BE2C (cell line): ENCODE results near the gene CRNKL1.

Experiments
- DNase-seq: peaks from one replicate; pipeline ENCODE4 v3.0.0-alpha.2; 2020
- H3K27me3 ChIP-seq: fragments of 250-450 bp; sonication (Bioruptor Pico); 2 replicates; pipeline ENCODE4 v1.5.1; 2020; ENCODE audit warnings: mild to moderate bottlenecking
- H3K36me3 ChIP-seq: fragments of 250-450 bp; sonication (Bioruptor Pico); 2 replicates; pipeline ENCODE4 v1.5.1; 2020; ENCODE audit warnings: mild to moderate bottlenecking
- H3K4me1 ChIP-seq: fragments of 250-450 bp; sonication (Bioruptor Pico); 2 replicates; pipeline ENCODE4 v1.5.1; 2020
- H3K4me3 ChIP-seq: 2 replicates; pipeline ENCODE4 v1.5.1; 2011; ENCODE audit warnings: low read depth, low read length
- H3K9me3 ChIP-seq: fragments of 250-450 bp; sonication (Bioruptor Pico); 2 replicates; pipeline ENCODE4 v1.5.1; 2020
- CTCF ChIP-seq: IDR thresholded peaks from 2 replicates; pipeline ENCODE4 v1.5.1; 2012; ENCODE audit warnings: mild to moderate bottlenecking, low read depth, low read length

Gene CRNKL1

GRCh38 chr20:19995220-19995863 lies 56.9 kb downstream of the CRNKL1 start:
- peaks cover 10% of the 10 kb centered on the region; the same call in 1 of the 2 replicates for H3K36me3 ChIP-seq
- peak; percentile 80 for TF ChIP-seq CTCF
- H3K4me1 ChIP-seq: peaks cover 14% of the 10 kb centered on the region
- peak; percentile 28 for DNase-seq
- no peaks in the 10 kb centered on the region for H3K9me3 ChIP-seq
- no peak overlapping the region for H3K4me3 ChIP-seq
- no peaks in the 10 kb centered on the region for H3K27me3 ChIP-seq

GRCh38 chr20:19993958-19994669 lies 58.2 kb downstream of the CRNKL1 start:
- peaks cover 14% of the 10 kb centered on the region for H3K4me1 ChIP-seq
- no peak overlapping the region for H3K4me3 ChIP-seq
- DNase-seq: peak; percentile 19
- no peaks in the 10 kb centered on the region for H3K27me3 ChIP-seq
- TF ChIP-seq CTCF: no peak
- no peaks in the 10 kb centered on the region for H3K9me3 ChIP-seq
- H3K36me3 ChIP-seq: peaks cover 10% of the 10 kb centered on the region; the same call in 1 of the 2 replicates

GRCh38 chr20:19992996-19993908 lies 59.0 kb downstream of the CRNKL1 start:
- TF ChIP-seq CTCF: no peak
- DNase-seq: peak; percentile 74
- Histone ChIP-seq H3K9me3 (no peaks in the 10 kb centered on the region), H3K4me3 (peak overlapping the region; percentile 41), H3K36me3 (peaks cover 10% of the 10 kb centered on the region; the same call in 1 of the 2 replicates), H3K27me3 (no peaks in the 10 kb centered on the region), H3K4me1 (peaks cover 14% of the 10 kb centered on the region)

GRCh38 chr20:19991854-19992253 lies 60.4 kb downstream of the CRNKL1 start:
- no peaks in the 10 kb centered on the region for H3K27me3 ChIP-seq
- DNase-seq: no peak
- no peaks in the 10 kb centered on the region for H3K9me3 ChIP-seq
- no peak for TF ChIP-seq CTCF
- peaks cover 5% of the 10 kb centered on the region; the same call in 1 of the 2 replicates for H3K36me3 ChIP-seq
- H3K4me3 ChIP-seq: no peak overlapping the region
- peaks cover 14% of the 10 kb centered on the region for H3K4me1 ChIP-seq

- Histone ChIP-seq H3K36me3 (peaks cover under 1% of the 10 kb centered on the region; the same call in 1 of the 2 replicates), H3K9me3 (no peaks in the 10 kb centered on the region), H3K27me3 (no peaks in the 10 kb centered on the region), H3K4me1 (peaks cover 14% of the 10 kb centered on the region), H3K4me3 (no peak overlapping the region)
- no peak for DNase-seq
- TF ChIP-seq CTCF: no peak
These were observed 61.0 kb downstream of the CRNKL1 start for GRCh38 chr20:19991308-19991707.
